Subcutaneous adipose tissue (tissue), 4 donors: ENCODE results near the gene ACSF3. TPM values are rescaled to one million over a fixed set of nuclear protein-coding genes. Genes with fewer than 3 reads are reported as not detected.

Experiments
- CTCF ChIP-seq: fragments of 450-650 bp; IDR thresholded peaks from one replicate; pipeline ENCODE4 v1.5.1; 2016; ENCODE audit warnings: low read depth, mild to moderate bottlenecking, control low read depth, antibody characterized with exemption, moderate library complexity
- total RNA-seq, 4 donors: library from RNA; depleted of rRNA; stranded (reverse); fragments of >200 nt; gene quantifications; one replicate each; pipeline ENCODE4 v1.1.0, GENCODE V29; 2016

Gene ACSF3
- total RNA-seq, 4 donors from 2014 or later = 17.4 to 40.1 (median 22.5) TPM

GRCh38 chr16:89071686-89072547, 21.7 kb upstream of the ACSF3 start:
- TF ChIP-seq CTCF = no peak

- TF ChIP-seq CTCF = no peak
Measured at GRCh38 chr16:89072548-89073130, 21.0 kb upstream of the ACSF3 start.

- TF ChIP-seq CTCF = no peak
Measured at GRCh38 chr16:89073346-89074071, 20.1 kb upstream of the ACSF3 start.

GRCh38 chr16:89074803-89075688, 18.6 kb upstream of the ACSF3 start:
- no peak for TF ChIP-seq CTCF

- TF ChIP-seq CTCF = no peak
Measured at GRCh38 chr16:89076159-89076558, 17.5 kb upstream of the ACSF3 start.

- TF ChIP-seq CTCF = no peak
Measured at GRCh38 chr16:89077076-89077475, 16.6 kb upstream of the ACSF3 start.
